ENCODE data around the gene AURKA.

The AURKA gene

DNA sequence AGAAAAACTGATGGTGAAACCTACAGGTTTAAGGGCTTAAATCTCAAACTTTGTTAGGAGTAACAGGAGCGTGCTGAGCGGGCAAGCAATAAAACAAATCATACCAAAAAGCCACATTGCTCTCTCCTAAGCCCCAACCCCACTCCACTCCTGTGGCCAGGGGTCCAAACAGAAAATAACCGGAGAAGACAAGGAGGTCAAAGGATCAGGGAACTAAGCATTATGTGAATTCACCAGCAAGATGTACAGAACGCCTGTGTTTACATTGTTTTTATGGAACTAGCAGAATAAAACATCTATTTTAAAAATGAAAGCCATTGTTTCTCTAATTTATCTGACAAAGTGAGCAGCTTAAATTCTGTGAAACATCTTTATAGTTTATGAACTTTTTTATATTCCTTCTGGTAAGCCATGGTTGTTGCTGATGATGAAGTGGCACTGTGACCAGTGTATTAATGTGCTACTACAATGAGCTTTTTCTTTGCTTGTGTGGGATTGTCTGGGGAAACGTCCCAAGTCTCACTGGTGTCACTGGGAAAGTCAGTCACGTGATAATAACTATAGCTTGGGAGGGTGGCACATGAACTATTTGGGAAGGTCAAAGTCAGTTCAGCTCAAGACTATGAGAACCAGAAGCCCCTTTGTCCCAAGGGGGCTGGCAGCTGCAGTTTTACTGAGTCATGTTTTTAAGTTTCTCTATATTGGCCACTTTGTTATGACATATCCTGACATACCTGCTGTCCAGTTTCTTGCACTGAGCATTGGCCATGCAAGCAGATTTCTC is 23.5 kb downstream of the AURKA start:
- TF ChIP-seq EP300 (IDR thresholded peaks at IDR 0.05; ENCODE audit: borderline replicate concordance) = no peak
- TF ChIP-seq EGR1 (IDR thresholded peaks at IDR 0.05) = no peak
- TF ChIP-seq ZBTB7A (IDR thresholded peaks at IDR 0.05; ENCODE audit: low read depth) = no peak
- no peak for TF ChIP-seq TEAD4 (IDR thresholded peaks at IDR 0.05)
- TF ChIP-seq NFIC (IDR thresholded peaks at IDR 0.05) = no peak
- no peak for TF ChIP-seq RAD21 (IDR thresholded peaks at IDR 0.05; ENCODE audit: low read depth)
- no peak for TF ChIP-seq TAF1 (IDR thresholded peaks at IDR 0.05; ENCODE audit: low read depth)
- TF ChIP-seq CEBPB (IDR thresholded peaks at IDR 0.05) = no peak
- TF ChIP-seq, protein P1, sequence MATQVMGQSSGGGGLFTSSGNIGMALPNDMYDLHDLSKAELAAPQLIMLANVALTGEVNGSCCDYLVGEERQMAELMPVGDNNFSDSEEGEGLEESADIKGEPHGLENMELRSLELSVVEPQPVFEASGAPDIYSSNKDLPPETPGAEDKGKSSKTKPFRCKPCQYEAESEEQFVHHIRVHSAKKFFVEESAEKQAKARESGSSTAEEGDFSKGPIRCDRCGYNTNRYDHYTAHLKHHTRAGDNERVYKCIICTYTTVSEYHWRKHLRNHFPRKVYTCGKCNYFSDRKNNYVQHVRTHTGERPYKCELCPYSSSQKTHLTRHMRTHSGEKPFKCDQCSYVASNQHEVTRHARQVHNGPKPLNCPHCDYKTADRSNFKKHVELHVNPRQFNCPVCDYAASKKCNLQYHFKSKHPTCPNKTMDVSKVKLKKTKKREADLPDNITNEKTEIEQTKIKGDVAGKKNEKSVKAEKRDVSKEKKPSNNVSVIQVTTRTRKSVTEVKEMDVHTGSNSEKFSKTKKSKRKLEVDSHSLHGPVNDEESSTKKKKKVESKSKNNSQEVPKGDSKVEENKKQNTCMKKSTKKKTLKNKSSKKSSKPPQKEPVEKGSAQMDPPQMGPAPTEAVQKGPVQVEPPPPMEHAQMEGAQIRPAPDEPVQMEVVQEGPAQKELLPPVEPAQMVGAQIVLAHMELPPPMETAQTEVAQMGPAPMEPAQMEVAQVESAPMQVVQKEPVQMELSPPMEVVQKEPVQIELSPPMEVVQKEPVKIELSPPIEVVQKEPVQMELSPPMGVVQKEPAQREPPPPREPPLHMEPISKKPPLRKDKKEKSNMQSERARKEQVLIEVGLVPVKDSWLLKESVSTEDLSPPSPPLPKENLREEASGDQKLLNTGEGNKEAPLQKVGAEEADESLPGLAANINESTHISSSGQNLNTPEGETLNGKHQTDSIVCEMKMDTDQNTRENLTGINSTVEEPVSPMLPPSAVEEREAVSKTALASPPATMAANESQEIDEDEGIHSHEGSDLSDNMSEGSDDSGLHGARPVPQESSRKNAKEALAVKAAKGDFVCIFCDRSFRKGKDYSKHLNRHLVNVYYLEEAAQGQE (IDR thresholded peaks at IDR 0.05; ENCODE audit: low read depth) = no peak
- no peak for TF ChIP-seq TCF12 (IDR thresholded peaks at IDR 0.05; ENCODE audit: low read depth)
- no peak for TF ChIP-seq YY1 (IDR thresholded peaks at IDR 0.05; ENCODE audit: low read depth)
- TF ChIP-seq, protein P2, sequence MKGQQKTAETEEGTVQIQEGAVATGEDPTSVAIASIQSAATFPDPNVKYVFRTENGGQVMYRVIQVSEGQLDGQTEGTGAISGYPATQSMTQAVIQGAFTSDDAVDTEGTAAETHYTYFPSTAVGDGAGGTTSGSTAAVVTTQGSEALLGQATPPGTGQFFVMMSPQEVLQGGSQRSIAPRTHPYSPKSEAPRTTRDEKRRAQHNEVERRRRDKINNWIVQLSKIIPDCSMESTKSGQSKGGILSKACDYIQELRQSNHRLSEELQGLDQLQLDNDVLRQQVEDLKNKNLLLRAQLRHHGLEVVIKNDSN (IDR thresholded peaks at IDR 0.05) = no peak

DNA sequence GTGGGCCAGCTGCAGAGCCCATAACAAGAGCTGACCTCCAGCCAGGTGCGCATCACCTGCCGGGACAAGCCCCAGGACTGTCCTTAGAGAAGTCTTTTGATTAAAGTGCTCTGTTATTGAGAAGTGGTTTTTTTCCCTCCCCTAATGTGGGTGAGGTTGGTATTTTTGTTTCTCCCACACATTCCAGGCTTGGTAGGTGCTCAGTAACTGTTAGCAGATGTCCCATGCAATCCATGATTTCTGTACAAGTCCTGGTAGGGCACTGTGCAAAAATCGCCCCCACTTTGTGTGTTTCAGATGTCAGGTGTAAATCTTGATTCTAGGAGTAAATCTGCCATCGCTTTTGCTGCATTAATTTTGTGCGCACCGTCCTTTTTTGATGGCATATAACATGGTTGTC is 28.5 kb downstream of the AURKA start:
- no peak for TF ChIP-seq CREB1 (IDR thresholded peaks at IDR 0.05; ENCODE audit: low read depth)
- TF ChIP-seq, protein P2 (IDR thresholded peaks at IDR 0.05) = no peak
- no peak for TF ChIP-seq EP300 (IDR thresholded peaks at IDR 0.05; ENCODE audit: borderline replicate concordance)
- no peak for TF ChIP-seq NFIC (IDR thresholded peaks at IDR 0.05)
- no peak for TF ChIP-seq TAF1 (IDR thresholded peaks at IDR 0.05; ENCODE audit: low read depth)
- TF ChIP-seq, protein P3, sequence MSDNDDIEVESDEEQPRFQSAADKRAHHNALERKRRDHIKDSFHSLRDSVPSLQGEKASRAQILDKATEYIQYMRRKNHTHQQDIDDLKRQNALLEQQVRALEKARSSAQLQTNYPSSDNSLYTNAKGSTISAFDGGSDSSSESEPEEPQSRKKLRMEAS (IDR thresholded peaks at IDR 0.05) = no peak
- no peak for TF ChIP-seq EGR1 (IDR thresholded peaks at IDR 0.05)
- no peak for TF ChIP-seq YY1 (IDR thresholded peaks at IDR 0.05; ENCODE audit: low read depth)
- TF ChIP-seq ZBTB7A (IDR thresholded peaks at IDR 0.05; ENCODE audit: low read depth) = no peak

DNA sequence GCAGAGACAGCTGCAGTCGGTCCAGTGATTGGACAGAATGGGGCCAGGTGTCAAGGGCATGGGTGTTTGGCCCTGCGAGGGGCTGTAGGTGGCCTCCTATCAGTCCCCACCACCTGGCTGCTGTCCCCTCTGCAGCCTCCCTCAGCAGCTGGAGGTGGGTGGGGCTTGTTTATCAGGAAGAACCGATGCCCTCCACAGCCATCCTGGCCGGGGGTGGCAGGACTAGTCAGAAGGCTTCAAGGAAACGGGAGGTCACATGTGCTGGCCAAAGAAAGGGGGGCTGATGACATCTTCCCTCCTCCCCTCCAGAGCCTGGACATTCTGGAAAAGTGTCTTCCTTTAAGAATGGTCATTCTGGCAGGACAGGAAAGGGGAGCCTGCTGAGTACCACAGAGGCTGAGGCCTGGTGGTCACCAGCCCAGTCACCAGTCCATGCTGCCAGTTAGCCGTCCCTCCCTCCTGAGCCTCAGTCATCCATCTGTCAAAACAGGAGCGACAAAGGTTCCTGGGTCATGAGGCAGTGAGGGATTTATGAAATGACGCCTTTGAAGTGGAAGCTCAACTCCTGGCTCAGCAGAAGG is 29.1 kb downstream of the AURKA start:
- no peak for TF ChIP-seq TEAD4 (IDR thresholded peaks at IDR 0.05)
- TF ChIP-seq, protein P2 (IDR thresholded peaks at IDR 0.05) = no peak
- TF ChIP-seq YY1 (IDR thresholded peaks at IDR 0.05; ENCODE audit: low read depth) = no peak
- no peak for TF ChIP-seq TCF12 (IDR thresholded peaks at IDR 0.05; ENCODE audit: low read depth)
- TF ChIP-seq TAF1 (IDR thresholded peaks at IDR 0.05; ENCODE audit: low read depth) = no peak

DNA sequence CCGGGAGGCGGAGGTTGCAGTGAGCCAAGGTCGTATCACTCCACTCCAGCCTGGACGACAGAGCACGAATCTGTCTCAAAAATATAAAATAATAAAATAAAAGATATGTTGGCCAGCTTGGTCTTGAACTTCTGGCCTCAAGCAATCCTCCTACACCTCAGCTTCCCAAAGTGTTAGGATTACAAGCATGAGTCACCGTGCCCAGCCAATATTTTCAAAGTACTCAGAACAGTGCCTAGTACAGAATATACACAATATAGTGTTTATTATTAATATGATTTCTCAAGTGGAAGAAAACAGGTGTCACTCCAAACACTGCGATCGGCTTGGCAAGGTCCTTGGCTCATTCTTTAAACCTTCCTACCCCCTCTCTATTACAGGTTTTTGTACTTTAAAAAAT is 30.1 kb downstream of the AURKA start:
- TF ChIP-seq CEBPB (IDR thresholded peaks at IDR 0.05) = no peak
- TF ChIP-seq, protein P1 (IDR thresholded peaks at IDR 0.05; ENCODE audit: low read depth) = no peak

DNA sequence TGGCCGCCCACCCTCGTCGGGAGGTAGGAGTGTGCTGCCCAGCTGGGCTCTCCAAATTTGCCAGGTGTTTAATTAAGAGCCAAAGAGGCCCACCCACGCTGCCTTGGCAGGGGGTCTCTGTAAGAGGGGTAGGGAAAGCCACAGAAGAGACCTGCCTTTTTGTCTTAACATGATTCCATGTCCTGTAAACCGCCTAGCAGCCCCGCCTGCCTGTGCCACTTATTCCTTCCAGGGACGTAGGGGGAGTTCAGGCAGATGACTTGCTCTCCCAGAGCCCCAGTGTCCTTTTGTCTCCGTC is 31.2 kb downstream of the AURKA start:
- TF ChIP-seq, protein P1 (IDR thresholded peaks at IDR 0.05; ENCODE audit: low read depth) = no peak
- TF ChIP-seq EP300 (IDR thresholded peaks at IDR 0.05; ENCODE audit: borderline replicate concordance) = no peak
- no peak for TF ChIP-seq EGR1 (IDR thresholded peaks at IDR 0.05)
- TF ChIP-seq TEAD4 (IDR thresholded peaks at IDR 0.05) = no peak

Measured in Ishikawa (cell line).